ENCODE data around the gene DNLZ. TPM values are rescaled to one million over a fixed set of nuclear protein-coding genes. Genes with fewer than 3 reads are reported as not detected.

DNLZ gene
- total and polyA plus RNA-seq, 2 donors (not counting 1 experiment from before 2014, with no cell fraction given): 23.0 to 42.0 TPM

DNA sequence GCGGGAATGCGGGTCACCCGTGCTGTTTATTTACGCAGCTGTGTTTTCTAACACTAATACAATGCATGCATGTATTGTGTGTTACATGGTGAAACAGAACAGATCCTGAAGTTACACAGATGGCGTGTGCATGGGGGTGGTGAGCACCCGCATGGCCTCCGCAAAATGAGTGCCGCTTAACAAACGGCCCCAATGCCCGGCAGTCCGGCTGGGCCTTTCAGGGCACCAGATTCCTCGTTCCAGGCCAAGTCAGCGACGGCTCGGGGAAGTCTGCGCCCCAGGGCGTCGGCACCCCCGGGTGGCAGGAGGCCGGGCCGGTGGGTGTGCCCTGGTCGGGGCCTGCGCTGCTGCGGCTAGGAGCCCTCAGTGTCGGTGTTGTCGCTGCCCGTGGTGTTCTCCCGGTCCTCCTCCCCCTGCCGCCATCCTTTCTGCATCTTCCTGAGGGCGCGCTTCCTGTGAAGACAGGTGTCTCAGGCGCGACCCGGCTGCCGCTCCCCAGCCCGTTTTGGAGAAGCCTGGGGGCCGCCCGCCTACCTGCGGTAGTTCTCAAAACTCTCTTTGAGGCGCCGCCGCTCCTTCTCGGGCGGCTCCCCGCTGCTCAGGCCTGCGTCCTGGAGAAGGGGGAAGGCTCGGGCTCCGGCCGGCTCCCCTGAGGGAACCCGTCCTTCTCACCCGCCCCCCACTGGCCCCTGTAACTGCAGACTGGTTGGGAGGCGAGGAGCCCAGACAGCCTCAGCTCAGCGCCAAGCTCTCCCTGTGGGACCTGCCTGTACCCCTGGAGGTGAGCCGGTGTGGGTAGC is 605 bp upstream of the DNLZ start:
- peak overlapping the region in 1 of 5 experiments; percentile 97 for H3K4me3 ChIP-seq (ENCODE audit: control extremely low read depth in 1 of 5, extremely low read depth in 1 of 5, insufficient read depth in 1 of 5, low read depth in 2 of 5, low read length in 4 of 5)

More for the DNA sequence above, 605 bp upstream of the DNLZ start:
- ATAC-seq (ENCODE audit: low read depth) (no peak), DNase-seq (no peak)
- Histone ChIP-seq H3K36me3 (replicated peaks in 1 of 2; ENCODE audit: control extremely low read depth in 1 of 2, control insufficient read depth in 1 of 2, extremely low read depth in 1 of 2, insufficient read depth in 2 of 2, low read length in 1 of 2) (peaks cover 0 to 13% of the 10 kb centered on the region in 2 experiments), H3K27ac (ENCODE audit: low read length in 2 of 2) (no peak overlapping the region), H3K4me2 (replicated peaks; ENCODE audit: low read depth, low read length, poor library complexity, severe bottlenecking) (peak overlapping the region; percentile 77), H4K20me1 (ENCODE audit: control insufficient read depth, insufficient read depth, low read length, poor library complexity, severe bottlenecking) (peaks cover 19% of the 10 kb centered on the region), H3K79me2 (ENCODE audit: control insufficient read depth, insufficient read depth, low read length) (no peaks in the 10 kb centered on the region), H3K9ac (ENCODE audit: low read length) (no peak overlapping the region), H3K4me1 (ENCODE audit: control insufficient read depth in 2 of 2, insufficient read depth in 2 of 2, low read length in 2 of 2) (peaks cover 5 to 10% of the 10 kb centered on the region in 2 donors), H3K27me3 (replicated peaks in 1 of 4; ENCODE audit: control extremely low read depth in 1 of 4, control insufficient read depth in 3 of 4, insufficient read depth in 4 of 4, low read length in 3 of 4) (no peaks in the 10 kb centered on the region), H2AFZ (ENCODE audit: insufficient read depth, low read depth, low read length, poor library complexity, severe bottlenecking) (peak overlapping the region; percentile 78), H3K9me3 (ENCODE audit: control extremely low read depth in 1 of 3, control insufficient read depth in 2 of 3, insufficient read depth in 1 of 3, low read length in 2 of 3) (peaks cover 0 to 10% (median 0%) of the 10 kb centered on the region in 3 donors)
- CTCF ChIA-PET: interaction anchor here (0.6 to 2.9 kb wide), 14 partner anchors 14 to 398 kb away, joined by 3 to 21 read pairs (median 4); no protein-coding TSS in a partner anchor
- WGBS (ENCODE audit: insufficient coverage): 66% methylated on average over 43 of the region's 54 CpGs
- Mint-ChIP-seq H3K4me1 (peaks cover 10% of the 10 kb centered on the region), H3K27me3 (no peaks in the 10 kb centered on the region), H3K9me3 (ENCODE audit: insufficient read depth) (no peaks in the 10 kb centered on the region), H3K27ac (peak overlapping the region; percentile 37), H3K4me3 (peak overlapping the region; percentile 49)
- POLR2A ChIA-PET: interaction anchor here (1.2 to 1.3 kb wide), 3 partner anchors 46 to 53 kb away, joined by 4 read pairs; partner anchors contain the start of genes ENTR1 and PMPCA
- intact Hi-C loops (cut with micrococcal nuclease): loop anchor here (1.0 to 5.0 kb wide), 8 partner anchors 22 to 457 kb away; partner anchors contain the start of genes CAMSAP1, ENTR1, PMPCA and QSOX2
- TF ChIP-seq EZH2 (IDR thresholded peaks at IDR 0.05; ENCODE audit: borderline replicate concordance, insufficient read depth, low read depth, low read length, poor library complexity, severe bottlenecking): no peak
- TF ChIP-seq, protein P1, sequence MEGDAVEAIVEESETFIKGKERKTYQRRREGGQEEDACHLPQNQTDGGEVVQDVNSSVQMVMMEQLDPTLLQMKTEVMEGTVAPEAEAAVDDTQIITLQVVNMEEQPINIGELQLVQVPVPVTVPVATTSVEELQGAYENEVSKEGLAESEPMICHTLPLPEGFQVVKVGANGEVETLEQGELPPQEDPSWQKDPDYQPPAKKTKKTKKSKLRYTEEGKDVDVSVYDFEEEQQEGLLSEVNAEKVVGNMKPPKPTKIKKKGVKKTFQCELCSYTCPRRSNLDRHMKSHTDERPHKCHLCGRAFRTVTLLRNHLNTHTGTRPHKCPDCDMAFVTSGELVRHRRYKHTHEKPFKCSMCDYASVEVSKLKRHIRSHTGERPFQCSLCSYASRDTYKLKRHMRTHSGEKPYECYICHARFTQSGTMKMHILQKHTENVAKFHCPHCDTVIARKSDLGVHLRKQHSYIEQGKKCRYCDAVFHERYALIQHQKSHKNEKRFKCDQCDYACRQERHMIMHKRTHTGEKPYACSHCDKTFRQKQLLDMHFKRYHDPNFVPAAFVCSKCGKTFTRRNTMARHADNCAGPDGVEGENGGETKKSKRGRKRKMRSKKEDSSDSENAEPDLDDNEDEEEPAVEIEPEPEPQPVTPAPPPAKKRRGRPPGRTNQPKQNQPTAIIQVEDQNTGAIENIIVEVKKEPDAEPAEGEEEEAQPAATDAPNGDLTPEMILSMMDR (IDR thresholded peaks at IDR 0.05): peak; percentile 64
